ENCODE measurements around the gene ETDC.
A peak's percentile ranks its signal among the peaks of the same experiment; 100 is the strongest.
"Not testable (repeated sequence)": the region's sequence is repeated elsewhere in the genome, so short reads cannot be mapped to it uniquely, and the experiment has no call there.

Gene ETDC

DNA sequence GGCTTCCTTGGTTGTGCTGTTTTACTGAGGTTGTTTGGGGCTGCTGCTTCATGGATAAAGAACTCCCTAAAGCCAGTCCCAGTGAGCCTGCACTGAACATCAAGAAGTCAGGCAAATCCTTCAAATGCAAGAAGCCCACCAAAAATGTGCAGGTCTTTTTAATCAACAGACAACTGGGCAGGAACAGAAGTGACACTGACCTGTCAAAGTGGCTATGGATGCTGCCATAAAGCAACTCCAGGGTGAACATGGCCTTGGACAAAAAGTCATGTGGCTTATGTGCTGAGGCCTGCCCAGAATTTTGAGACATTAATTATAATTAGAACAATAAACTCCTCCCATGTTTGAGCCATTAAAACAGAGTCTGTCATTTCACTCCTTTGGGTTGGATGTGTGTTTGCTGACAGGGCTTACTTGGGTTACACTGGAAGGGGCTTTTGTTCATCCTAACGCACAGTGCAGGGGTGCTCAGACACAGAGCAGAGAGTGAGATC, at the start of gene ETDC:
TSS of gene ETDC (plus strand) at position 51 of the 494 bp plus-strand sequence. CDS start at position 51, 0 bp downstream.
- no peaks in the 10 kb centered on the region for H3K36me3 Mint-ChIP-seq
- H3K27me3 Mint-ChIP-seq = no peaks in the 10 kb centered on the region
- H3K4me1 Mint-ChIP-seq = peaks cover 4% of the 10 kb centered on the region
- H3K4me3 Mint-ChIP-seq = no peak within 1 kb of the TSS
- no peak within 1 kb of the TSS for H3K27ac Mint-ChIP-seq
- H3K9me3 Mint-ChIP-seq = no peaks in the 10 kb centered on the region

DNA sequence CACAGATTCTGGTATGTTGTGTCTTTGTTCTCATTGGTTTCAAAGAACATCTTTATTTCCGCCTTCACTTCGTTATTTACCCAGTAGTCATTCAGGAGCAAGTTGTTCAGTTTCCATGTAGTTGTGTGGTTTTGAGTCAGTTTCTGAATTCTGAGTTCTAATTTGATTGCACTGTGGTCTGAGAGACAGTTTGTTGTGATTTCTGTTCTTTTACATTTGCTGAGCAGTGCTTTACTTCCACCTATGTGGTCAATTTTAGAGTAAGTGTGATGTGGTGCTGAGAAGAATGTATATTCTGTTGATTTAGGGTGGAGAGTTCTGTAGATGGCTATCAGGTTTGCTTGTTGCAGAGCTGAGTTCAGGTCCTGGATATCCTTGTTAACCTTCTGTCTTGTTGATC, 48.3 kb upstream of the ETDC start:
- H3K4me3 Mint-ChIP-seq, H3K36me3 Mint-ChIP-seq, H3K27ac Mint-ChIP-seq, H3K4me1 Mint-ChIP-seq, H3K27me3 Mint-ChIP-seq, H3K9me3 Mint-ChIP-seq: not testable (repeated sequence)

DNA sequence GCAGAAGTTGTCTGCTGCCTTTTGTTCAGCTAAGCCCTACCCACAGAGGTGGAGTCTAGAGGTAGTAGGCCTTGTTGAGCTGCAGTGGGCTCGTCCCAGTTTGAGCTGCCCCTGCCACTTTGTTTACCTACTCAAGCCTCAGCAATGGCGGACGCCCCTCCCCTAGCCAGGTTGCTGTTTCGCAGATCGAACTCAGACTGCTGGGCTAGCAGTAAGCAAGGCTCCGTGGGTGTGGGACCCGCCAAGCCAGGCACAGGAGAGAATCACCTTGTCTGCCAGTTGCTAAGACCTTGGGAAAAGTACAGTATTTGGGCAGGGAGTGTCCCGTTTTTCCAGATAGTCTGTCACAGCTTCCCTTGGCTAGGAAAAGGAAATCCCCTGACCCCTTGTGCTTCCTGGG, 45.9 kb upstream of the ETDC start:
- H3K27ac Mint-ChIP-seq = not testable (repeated sequence)

DNA sequence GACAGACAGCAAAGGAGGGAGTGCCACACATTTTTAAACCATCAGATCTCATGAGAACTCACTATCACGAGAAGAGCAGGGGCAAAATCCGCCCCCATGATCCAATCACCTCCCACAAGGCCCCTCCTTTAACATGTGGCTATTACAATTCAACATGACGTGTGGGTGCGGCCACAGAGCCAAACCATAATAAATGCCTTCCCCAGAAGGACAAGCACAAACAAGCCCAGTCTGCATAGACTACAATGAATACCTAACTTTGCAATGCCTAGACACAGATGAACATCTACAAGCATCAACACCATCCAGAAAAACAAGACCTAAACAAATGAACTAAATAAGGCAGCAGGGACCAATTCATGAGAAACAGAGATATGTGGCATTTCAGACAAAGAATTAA, 45.1 kb upstream of the ETDC start:
- H3K9me3 Mint-ChIP-seq = peaks cover 10% of the 10 kb centered on the region
- H3K4me3 Mint-ChIP-seq = no peak overlapping the region
- H3K36me3 Mint-ChIP-seq = no peaks in the 10 kb centered on the region
- H3K27me3 Mint-ChIP-seq = peaks cover 1% of the 10 kb centered on the region
- no peak overlapping the region for H3K27ac Mint-ChIP-seq
- no peaks in the 10 kb centered on the region for H3K4me1 Mint-ChIP-seq

More for the DNA sequence above, 45.9 kb upstream of the ETDC start:
- not testable (repeated sequence) for H3K4me1 Mint-ChIP-seq, H3K27me3 Mint-ChIP-seq, H3K4me3 Mint-ChIP-seq, H3K36me3 Mint-ChIP-seq, H3K9me3 Mint-ChIP-seq

DNA sequence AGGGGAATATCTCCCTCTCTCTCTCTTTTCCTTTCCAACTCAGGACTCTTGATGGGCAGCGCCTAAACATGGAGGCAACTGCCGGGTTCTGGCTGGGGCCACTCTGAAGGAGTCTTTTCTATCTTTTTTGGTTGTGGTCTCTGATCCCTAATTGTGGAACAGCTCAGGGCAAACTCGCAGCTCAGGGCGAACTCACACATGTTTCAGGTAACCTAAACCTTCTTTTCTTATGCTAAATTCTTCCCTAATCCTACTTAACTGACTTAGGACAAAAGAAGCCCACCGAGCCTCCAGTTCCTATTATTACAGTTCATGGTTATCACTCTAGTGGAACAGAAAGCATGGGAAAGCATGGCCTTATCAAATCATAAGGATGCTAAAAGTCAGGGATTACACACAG, 36.1 kb upstream of the ETDC start:
- no peak overlapping the region for H3K27ac Mint-ChIP-seq
- H3K4me1 Mint-ChIP-seq = no peaks in the 10 kb centered on the region
- H3K9me3 Mint-ChIP-seq = peaks cover 5% of the 10 kb centered on the region
- H3K36me3 Mint-ChIP-seq = no peaks in the 10 kb centered on the region
- H3K4me3 Mint-ChIP-seq = no peak overlapping the region
- no peaks in the 10 kb centered on the region for H3K27me3 Mint-ChIP-seq

DNA sequence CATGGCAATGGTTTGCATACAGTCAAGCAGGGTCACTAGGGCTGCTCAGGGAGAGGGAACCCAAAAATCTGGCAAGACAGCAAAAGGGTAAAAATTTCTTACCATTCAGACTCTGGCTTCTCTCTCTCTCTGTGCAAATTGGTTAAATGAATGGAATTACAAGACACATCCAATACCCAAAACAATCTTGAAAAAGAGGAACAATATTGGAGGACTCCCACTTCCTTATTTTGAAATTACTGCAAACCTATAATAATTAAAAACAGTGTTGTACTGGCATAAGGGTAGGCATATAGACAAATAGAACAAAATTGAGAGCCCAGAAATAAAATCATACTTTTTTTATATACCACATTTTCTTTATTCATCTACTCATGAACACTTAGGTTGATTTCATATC, 33.3 kb upstream of the ETDC start:
- H3K9me3 Mint-ChIP-seq = no peaks in the 10 kb centered on the region
- H3K4me3 Mint-ChIP-seq = no peak overlapping the region
- H3K4me1 Mint-ChIP-seq = no peaks in the 10 kb centered on the region

DNA sequence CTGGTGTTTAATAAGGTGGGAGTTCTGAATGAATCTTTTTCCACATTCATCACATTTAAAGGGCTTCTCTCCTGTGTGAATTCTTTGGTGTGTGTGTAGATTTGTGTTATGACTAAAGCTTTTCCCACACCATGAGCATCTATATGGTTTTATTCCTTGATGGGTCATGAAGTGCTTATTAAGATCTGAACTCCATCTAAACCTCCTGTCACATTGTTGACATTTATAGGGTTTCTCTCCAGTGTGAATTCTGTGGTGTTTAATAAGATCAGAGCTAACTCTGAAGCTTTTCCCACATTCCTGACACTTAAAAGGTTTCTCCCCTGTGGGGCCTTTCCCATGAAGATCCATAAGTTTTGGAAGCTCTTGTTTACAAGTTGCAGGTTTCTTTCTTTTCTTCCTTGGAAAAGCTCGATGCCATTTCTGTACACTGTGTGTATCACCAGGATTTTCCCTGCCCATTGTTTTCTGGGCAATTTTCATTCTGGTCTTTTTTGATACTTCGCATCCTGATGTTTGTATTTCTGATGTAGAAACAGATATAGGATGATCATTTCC, 21.9 kb upstream of the ETDC start:
- Mint-ChIP-seq H3K36me3 (peaks cover 28% of the 10 kb centered on the region), H3K4me3 (no peak overlapping the region), H3K9me3 (no peaks in the 10 kb centered on the region), H3K4me1 (no peaks in the 10 kb centered on the region), H3K27me3 (no peaks in the 10 kb centered on the region), H3K27ac (no peak overlapping the region)

More for the DNA sequence above, 33.3 kb upstream of the ETDC start:
- Mint-ChIP-seq H3K27me3 (no peaks in the 10 kb centered on the region), H3K36me3 (no peaks in the 10 kb centered on the region), H3K27ac (no peak overlapping the region)

DNA sequence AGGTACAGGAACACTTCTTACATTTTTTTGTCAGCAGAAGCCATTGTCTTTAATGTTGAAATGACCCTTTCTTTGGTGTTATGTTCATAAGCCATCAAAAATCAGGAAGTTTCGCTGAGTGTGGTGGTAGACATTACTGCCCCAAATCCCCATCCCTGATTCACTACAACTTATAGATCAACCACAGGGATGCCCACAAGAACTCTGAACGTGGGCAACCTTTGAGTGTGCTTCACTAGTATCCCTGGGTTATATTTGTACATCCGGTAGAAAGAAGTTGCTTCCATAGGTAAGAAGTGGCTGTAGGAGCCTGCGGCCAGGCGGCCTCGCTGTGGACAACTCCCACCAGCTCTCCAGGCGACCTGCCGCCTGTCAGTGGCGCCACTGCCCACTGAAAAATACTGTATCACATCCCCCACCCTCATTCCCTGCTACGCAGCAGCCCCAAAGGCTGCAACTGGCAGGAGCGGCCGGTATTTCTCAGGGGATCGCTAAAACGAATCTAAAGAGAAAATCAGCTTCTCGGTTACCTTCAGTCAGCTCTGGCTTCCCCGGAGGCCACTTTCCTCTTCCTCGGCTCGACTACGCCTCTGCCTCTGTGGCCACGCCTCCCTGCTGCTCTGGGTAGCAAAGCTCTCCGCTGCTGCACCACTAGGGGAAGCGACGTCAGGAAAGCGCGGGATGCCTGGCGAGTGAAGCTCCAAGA, 13.9 kb upstream of the ETDC start:
- H3K27me3 Mint-ChIP-seq = no peaks in the 10 kb centered on the region
- no peaks in the 10 kb centered on the region for H3K9me3 Mint-ChIP-seq
- peak overlapping the region; percentile 91 for H3K4me3 Mint-ChIP-seq
- H3K27ac Mint-ChIP-seq = peak overlapping the region; percentile 82
- H3K36me3 Mint-ChIP-seq = peaks cover 20% of the 10 kb centered on the region
- H3K4me1 Mint-ChIP-seq = peaks cover 19% of the 10 kb centered on the region

DNA sequence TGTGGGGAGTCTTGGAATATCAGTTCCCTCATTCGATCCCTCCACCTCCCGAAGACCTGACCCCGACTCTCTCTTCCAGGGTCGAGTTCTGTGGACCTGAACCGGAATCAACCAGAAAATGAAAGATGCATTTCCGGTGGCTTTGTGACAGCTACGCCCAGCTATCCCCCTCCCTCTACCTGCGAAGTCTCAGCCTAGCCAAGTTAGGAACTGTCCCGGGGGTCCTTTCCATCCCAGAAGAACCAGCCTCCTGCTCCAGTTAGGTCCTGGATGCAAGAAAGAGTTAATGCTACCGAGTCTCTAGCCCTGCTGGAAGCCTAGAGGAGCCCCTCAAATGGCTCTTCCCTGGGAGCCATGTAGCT, 13.4 kb upstream of the ETDC start:
- no peaks in the 10 kb centered on the region for H3K27me3 Mint-ChIP-seq
- no peaks in the 10 kb centered on the region for H3K9me3 Mint-ChIP-seq
- peak overlapping the region; percentile 82 for H3K27ac Mint-ChIP-seq
- peaks cover 15% of the 10 kb centered on the region for H3K36me3 Mint-ChIP-seq
- H3K4me1 Mint-ChIP-seq = peaks cover 19% of the 10 kb centered on the region
- peak overlapping the region; percentile 91 for H3K4me3 Mint-ChIP-seq

DNA sequence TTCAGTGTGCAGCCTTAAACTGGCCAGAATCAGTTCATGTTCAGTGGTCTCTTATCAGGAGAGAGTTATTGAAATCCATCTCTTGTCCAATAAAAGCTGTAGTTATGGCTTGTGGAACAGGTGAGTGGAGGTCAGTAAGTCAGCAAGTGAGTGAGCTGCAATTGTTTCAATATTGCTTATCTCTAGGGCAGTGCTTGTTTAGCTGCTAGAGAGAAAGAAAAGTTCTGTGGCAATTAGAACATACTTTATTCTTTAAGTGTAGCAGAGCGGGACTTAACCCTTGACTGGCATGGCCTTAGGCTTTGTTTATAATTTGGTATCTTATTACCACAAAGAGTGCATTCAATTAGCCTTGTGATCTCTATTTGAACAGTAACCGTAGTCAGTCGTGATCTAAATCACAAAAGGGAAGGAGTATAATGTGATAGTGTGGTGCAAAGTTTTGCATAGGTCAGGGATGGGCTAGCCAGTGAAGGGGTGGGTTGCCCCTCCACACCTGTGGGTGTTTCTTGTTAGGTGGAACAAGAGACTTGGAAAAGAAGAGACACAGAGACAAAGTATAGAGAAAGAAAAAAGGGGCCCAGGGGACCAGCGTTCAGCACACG, 6.9 kb upstream of the ETDC start:
- no peak overlapping the region for H3K4me3 Mint-ChIP-seq
- no peaks in the 10 kb centered on the region for H3K4me1 Mint-ChIP-seq
- H3K27me3 Mint-ChIP-seq = no peaks in the 10 kb centered on the region
- H3K9me3 Mint-ChIP-seq = no peaks in the 10 kb centered on the region
- H3K36me3 Mint-ChIP-seq = peaks cover 2% of the 10 kb centered on the region
- H3K27ac Mint-ChIP-seq = no peak overlapping the region

DNA sequence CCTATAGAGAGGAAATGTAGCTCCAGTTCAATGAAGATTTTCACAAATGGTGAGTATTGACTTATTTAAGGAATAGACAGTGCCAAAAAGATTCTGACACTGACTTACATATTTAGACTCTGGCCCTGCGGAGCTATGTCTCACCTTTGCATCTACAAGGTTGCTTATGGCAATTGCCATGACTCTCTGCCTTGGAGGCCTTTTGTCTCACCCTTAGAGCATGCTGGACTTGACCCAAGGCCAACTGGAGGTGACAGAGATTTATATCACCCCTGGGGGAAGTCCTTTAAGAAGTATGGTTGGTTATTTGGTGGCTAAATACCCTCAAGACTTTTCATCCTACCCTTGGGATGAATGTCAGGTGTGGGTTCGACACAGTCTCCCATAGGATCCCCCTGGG, 4.5 kb upstream of the ETDC start:
- no peak overlapping the region for H3K4me3 Mint-ChIP-seq
- H3K36me3 Mint-ChIP-seq = no peaks in the 10 kb centered on the region
- no peaks in the 10 kb centered on the region for H3K9me3 Mint-ChIP-seq
- no peaks in the 10 kb centered on the region for H3K27me3 Mint-ChIP-seq
- peaks cover 4% of the 10 kb centered on the region for H3K4me1 Mint-ChIP-seq
- H3K27ac Mint-ChIP-seq = no peak overlapping the region

DNA sequence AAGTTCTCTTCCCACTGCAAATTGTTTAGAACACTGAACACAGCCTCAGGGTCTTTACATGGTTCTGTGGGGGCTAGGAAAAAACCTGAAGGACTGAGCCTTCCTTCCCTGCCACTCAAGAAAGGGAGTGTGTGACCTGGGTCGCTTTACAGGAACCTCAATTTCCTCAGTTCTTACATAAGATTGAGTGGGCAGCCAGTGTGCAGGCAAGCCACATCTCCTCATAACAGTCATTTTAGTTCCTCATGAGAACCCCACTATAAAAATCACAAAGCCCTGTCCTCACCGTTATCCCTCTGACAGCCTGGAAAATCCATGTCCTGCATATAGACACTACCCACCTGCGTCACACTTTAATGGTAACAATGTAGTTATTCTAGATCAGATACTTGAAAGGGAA, 2.1 kb upstream of the ETDC start:
- Mint-ChIP-seq H3K36me3 (no peaks in the 10 kb centered on the region), H3K27ac (no peak overlapping the region), H3K9me3 (no peaks in the 10 kb centered on the region), H3K4me3 (no peak overlapping the region), H3K27me3 (no peaks in the 10 kb centered on the region), H3K4me1 (peaks cover 4% of the 10 kb centered on the region)

DNA sequence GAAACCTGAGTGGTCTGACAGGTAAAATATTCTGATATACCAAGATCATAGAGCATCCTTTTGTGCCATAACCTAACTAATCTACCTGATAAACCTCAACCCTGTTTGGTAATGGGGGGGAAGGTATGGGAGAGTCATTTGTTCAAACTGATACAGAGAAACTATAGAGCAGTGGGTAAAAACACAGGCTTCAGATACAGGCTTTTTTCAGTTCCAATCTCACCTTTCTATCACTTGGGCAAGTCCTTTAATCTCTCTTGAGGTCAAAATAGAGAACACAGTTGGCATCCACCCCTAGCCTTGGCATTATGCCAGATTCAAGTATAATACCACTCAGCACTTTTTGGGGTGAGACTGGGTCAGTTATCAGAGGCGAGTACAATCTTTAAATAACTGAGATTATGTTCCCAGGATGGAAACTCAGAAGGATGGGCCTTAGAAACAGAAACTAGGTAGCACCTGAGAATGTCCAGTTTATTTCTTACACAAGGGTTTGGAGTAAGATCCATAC, 880 bp upstream of the ETDC start:
- Mint-ChIP-seq H3K4me1 (peaks cover 4% of the 10 kb centered on the region), H3K27me3 (no peaks in the 10 kb centered on the region), H3K4me3 (no peak overlapping the region), H3K36me3 (no peaks in the 10 kb centered on the region), H3K27ac (no peak overlapping the region), H3K9me3 (no peaks in the 10 kb centered on the region)

DNA sequence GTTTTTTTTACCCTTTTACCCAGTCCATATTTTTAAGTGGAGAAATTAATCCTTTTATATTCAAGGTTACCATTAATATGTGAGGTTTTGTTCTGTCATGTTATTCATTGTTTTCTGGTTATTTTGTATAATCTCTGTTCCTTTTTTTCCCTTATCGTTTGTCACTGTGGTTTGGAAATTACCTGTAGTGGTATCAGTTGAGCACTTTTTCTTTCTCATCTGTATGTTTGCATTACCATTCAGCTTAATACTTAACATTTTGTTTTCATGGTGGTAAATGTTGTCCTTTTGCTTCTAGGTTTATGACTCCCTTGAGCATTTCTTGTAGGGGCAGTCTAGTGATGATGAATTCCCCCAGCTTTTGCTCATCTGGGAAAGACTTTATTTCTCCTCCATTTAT, 6.6 kb downstream of the ETDC start:
- Mint-ChIP-seq H3K4me3 (no peak overlapping the region), H3K4me1 (no peaks in the 10 kb centered on the region), H3K9me3 (no peaks in the 10 kb centered on the region), H3K36me3 (peaks cover 14% of the 10 kb centered on the region), H3K27me3 (no peaks in the 10 kb centered on the region), H3K27ac (no peak overlapping the region)

DNA sequence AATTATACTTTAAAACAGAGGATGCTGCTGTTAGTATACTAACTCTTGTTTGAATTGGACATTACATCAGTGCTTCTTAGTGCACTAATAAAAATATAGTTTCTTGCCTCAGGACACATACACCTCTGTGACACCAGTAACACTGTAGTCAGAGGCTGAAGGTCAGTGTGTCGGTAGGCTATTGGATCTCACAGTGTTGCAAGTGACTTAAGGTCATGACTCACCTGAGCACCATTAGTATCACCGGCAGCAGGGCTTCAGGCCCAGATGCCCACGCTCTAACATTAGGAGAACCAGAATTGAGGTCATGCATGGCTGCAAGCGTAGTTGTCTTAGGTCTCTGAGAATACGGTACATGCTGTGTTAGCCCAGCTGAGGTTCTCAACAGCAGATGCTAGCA, 15.2 kb downstream of the ETDC start:
- no peaks in the 10 kb centered on the region for H3K4me1 Mint-ChIP-seq
- peaks cover 27% of the 10 kb centered on the region for H3K36me3 Mint-ChIP-seq
- H3K4me3 Mint-ChIP-seq = no peak overlapping the region
- H3K9me3 Mint-ChIP-seq = no peaks in the 10 kb centered on the region
- H3K27ac Mint-ChIP-seq = no peak overlapping the region
- no peaks in the 10 kb centered on the region for H3K27me3 Mint-ChIP-seq

DNA sequence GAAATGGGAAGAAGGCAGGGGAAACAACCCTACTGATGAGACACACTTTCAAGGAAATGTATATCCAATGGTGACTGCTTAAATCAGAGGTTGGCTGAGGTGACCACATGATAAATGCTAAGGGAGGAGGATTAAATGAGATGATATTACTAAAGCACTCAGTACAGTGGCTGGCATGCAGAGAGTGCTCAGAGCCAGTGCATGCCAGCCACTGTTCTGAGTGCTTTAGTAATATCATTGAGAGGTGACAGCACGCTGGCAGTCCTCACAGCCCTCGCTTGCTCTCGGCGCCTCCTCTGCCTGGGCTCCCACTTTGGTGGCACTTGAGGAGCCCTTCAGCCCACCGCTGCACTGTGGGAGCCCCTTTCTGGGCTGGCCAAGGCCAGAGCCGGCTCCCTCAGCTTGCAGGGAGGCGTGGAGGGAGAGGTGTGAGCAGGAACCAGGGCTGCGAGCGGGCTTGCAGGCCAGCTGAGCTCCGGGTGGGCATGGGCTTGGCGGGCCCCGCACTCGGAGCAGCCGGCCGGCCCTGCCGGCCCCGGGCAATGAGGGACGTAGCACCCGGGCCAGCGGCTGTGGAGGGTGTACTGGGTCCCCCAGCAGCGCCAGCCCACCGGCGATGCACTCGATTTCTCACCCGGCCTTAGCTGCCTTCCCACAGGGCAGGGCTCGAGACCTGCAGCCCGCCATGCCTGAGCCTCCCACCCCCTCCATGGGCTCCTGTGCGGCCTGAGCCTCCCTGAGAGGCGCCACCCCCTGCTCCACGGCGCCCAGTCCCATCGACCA, 15.9 kb downstream of the ETDC start:
- H3K27me3 Mint-ChIP-seq, H3K4me1 Mint-ChIP-seq, H3K9me3 Mint-ChIP-seq, H3K4me3 Mint-ChIP-seq, H3K27ac Mint-ChIP-seq: not testable (repeated sequence)
- H3K36me3 Mint-ChIP-seq = peaks cover 32% of the 10 kb centered on the region
